ENCODE results near the gene TNF.
A peak's percentile ranks its signal among the peaks of the same experiment; 100 is the strongest.

The TNF gene

DNA sequence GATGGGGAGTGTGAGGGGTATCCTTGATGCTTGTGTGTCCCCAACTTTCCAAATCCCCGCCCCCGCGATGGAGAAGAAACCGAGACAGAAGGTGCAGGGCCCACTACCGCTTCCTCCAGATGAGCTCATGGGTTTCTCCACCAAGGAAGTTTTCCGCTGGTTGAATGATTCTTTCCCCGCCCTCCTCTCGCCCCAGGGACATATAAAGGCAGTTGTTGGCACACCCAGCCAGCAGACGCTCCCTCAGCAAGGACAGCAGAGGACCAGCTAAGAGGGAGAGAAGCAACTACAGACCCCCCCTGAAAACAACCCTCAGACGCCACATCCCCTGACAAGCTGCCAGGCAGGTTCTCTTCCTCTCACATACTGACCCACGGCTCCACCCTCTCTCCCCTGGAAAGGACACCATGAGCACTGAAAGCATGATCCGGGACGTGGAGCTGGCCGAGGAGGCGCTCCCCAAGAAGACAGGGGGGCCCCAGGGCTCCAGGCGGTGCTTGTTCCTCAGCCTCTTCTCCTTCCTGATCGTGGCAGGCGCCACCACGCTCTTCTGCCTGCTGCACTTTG, at the start of gene TNF:
Gene TNF, plus strand, starts transcription at position 231 of the 567 bp plus-strand sequence. Its CDS starts 177 bp downstream, at position 408.
- no peak for DNase-seq (ENCODE audit: low read depth, low spot score)
- in situ Hi-C loops (cut with HindIII; ENCODE audit: low sequenced_read_pairs): no loop called here
- no peak for TF ChIP-seq CTCF (IDR thresholded peaks at IDR 0.05; ENCODE audit: low read depth, low read length)
- no peak within 1 kb of the TSS for H3K4me3 ChIP-seq (ENCODE audit: low read depth, low read length)

GRCh38 chr6:31525932-31526591, 49.3 kb upstream of the TNF start:
- no peak overlapping the region for H3K4me3 ChIP-seq (ENCODE audit: low read depth, low read length)
- DNase-seq (ENCODE audit: low read depth, low spot score): peak; percentile 18
- no peak for TF ChIP-seq CTCF (IDR thresholded peaks at IDR 0.05; ENCODE audit: low read depth, low read length)
- in situ Hi-C loops (cut with HindIII; ENCODE audit: low sequenced_read_pairs): no loop called here

- DNase-seq (ENCODE audit: low read depth, low spot score): no peak
- in situ Hi-C loops (cut with HindIII; ENCODE audit: low sequenced_read_pairs): no loop called here
- TF ChIP-seq CTCF (IDR thresholded peaks at IDR 0.05; ENCODE audit: low read depth, low read length): no peak
- no peak overlapping the region for H3K4me3 ChIP-seq (ENCODE audit: low read depth, low read length)
Measured at GRCh38 chr6:31528307-31528777, 47.0 kb upstream of the TNF start.

DNA sequence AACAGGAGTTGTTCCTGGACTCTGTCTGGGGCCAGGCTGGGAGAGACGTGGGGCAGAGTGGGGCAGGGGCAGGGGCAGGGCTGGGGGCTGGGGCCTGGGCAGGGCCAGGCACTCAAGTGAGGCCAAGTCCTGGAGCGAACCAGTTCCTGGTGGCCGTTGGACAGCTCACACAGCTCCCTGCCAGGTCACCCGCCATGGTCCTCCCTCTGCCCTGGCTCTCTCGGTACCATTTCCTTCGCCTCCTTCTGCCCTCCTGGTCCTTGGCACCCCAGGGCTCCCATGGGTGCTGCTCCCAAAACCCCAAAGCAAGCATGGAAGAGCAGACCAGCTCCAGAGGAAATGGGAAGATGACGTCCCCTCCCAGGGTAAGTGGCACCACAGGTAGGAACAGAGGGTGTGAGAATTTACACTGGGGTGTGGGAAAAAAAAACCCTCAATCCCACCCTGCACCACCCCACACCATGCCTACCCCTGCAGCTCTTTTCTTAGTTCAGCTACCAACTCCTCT, 46.5 kb upstream of the TNF start, which contains the start of gene MCCD1:
Gene MCCD1, plus strand, starts transcription at position 142 of the 508 bp plus-strand sequence. Its CDS starts 53 bp downstream, at position 195.
- in situ Hi-C loops (cut with HindIII; ENCODE audit: low sequenced_read_pairs): no loop called here
- no peak for DNase-seq (ENCODE audit: low read depth, low spot score)
- TF ChIP-seq CTCF (IDR thresholded peaks at IDR 0.05; ENCODE audit: low read depth, low read length): no peak
- no peak within 1 kb of the TSS for H3K4me3 ChIP-seq (ENCODE audit: low read depth, low read length)

GRCh38 chr6:31529329-31530150, 45.8 kb upstream of the TNF start:
- DNase-seq (ENCODE audit: low read depth, low spot score): no peak
- no peak overlapping the region for H3K4me3 ChIP-seq (ENCODE audit: low read depth, low read length)
- in situ Hi-C loops (cut with HindIII; ENCODE audit: low sequenced_read_pairs): no loop called here
- TF ChIP-seq CTCF (IDR thresholded peaks at IDR 0.05; ENCODE audit: low read depth, low read length): no peak

- H3K4me3 ChIP-seq (ENCODE audit: low read depth, low read length): no peak overlapping the region
- no peak for DNase-seq (ENCODE audit: low read depth, low spot score)
- no peak for TF ChIP-seq CTCF (IDR thresholded peaks at IDR 0.05; ENCODE audit: low read depth, low read length)
- in situ Hi-C loops (cut with HindIII; ENCODE audit: low sequenced_read_pairs): no loop called here
Measured at GRCh38 chr6:31530659-31531058, 44.7 kb upstream of the TNF start.
